IMR-90 (cell line): ENCODE results near the gene RTN3. TPM values are rescaled to one million over a fixed set of nuclear protein-coding genes. Genes with fewer than 3 reads are reported as not detected.

Experiments
- ATAC-seq: fragments of 200-7000 bp; cut with Tn5 transposase; 2 replicates; pipeline ENCODE4 v1.9.1; 2020; ENCODE audit warnings: low read depth, mild to moderate bottlenecking, moderate library complexity
- BruUV-seq: library from RNA; stranded (reverse); fragments of 400-500 nt; replicated peaks from 2 replicates; lab custom pipeline; 2021; lab: Mats Ljungman, UMichigan
- CTCF ChIA-PET: fragments of 300-600 bp; formaldehyde crosslinking; extraction: SDS; loops from one replicate; lab custom pipeline; 2021; ENCODE audit warnings: antibody characterized with exemption; lab: Yijun Ruan, JAX
- POLR2A ChIA-PET: fragments of 300-600 bp; sonication (Branson Sonifier 250); formaldehyde crosslinking; loops from one replicate; lab custom pipeline; 2022; ENCODE audit warnings: antibody characterized with exemption; ENCODE audit not compliant: unreplicated experiment; lab: Charles Lee
- DNase-seq: peaks from one replicate; pipeline ENCODE4 v3.0.0; 2013
- H2AFZ ChIP-seq: replicated peaks from 2 replicates; pipeline ENCODE3; 2013; ENCODE audit warnings: low read length, mild to moderate bottlenecking; ENCODE audit not compliant: poor library complexity
- H2AK5ac ChIP-seq: 2 replicates; pipeline ENCODE4 v1.6.1; 2013; ENCODE audit warnings: low read depth, low read length, inconsistent platforms
- H2AK9ac ChIP-seq: replicated peaks from 2 replicates; pipeline ENCODE3; 2013; ENCODE audit warnings: mild to moderate bottlenecking, low read depth, low read length, moderate library complexity; ENCODE audit not compliant: poor library complexity
- H2BK120ac ChIP-seq: 2 replicates; pipeline ENCODE4 v1.6.1; 2013; ENCODE audit warnings: low read depth, low read length, inconsistent platforms
- H2BK15ac ChIP-seq: 3 replicates; pipeline ENCODE4 v1.6.1; 2013; ENCODE audit warnings: low read depth, low read length, inconsistent platforms
- H2BK20ac ChIP-seq: 2 replicates; pipeline ENCODE4 v1.6.1; 2013; ENCODE audit warnings: low read depth, mild to moderate bottlenecking, inconsistent platforms, low read length, moderate library complexity
- H2BK5ac ChIP-seq: 2 replicates; pipeline ENCODE4 v1.6.1; 2013; ENCODE audit warnings: mild to moderate bottlenecking, low read depth, low read length, inconsistent platforms; ENCODE audit not compliant: poor library complexity, severe bottlenecking
- H3K14ac ChIP-seq: replicated peaks from 2 replicates; pipeline ENCODE4 v1.6.1; 2013; ENCODE audit warnings: low read depth, low read length, inconsistent platforms
- H3K18ac ChIP-seq: 2 replicates; pipeline ENCODE4 v1.6.1; 2013; ENCODE audit warnings: low read depth, low read length, control low read depth
- H3K23ac ChIP-seq: 2 replicates; pipeline ENCODE4 v1.6.1; 2013; ENCODE audit warnings: low read depth, low read length, inconsistent platforms
- H3K27ac ChIP-seq: 2 replicates; pipeline ENCODE4 v1.5.1; 2013; ENCODE audit warnings: mild to moderate bottlenecking, control low read depth, low read length; ENCODE audit not compliant: insufficient read depth
- H3K27me3 ChIP-seq: 2 replicates; pipeline ENCODE4 v1.6.1; 2013; ENCODE audit warnings: low read length; ENCODE audit not compliant: control insufficient read depth, insufficient read depth
- H3K36me3 ChIP-seq: 2 replicates; pipeline ENCODE4 v1.6.1; 2013; ENCODE audit warnings: low read length, mixed read lengths; ENCODE audit not compliant: control insufficient read depth, insufficient read depth
- H3K4ac ChIP-seq: 2 replicates; pipeline ENCODE4 v1.6.1; 2013; ENCODE audit warnings: low read depth, low read length, inconsistent platforms
- H3K4me1 ChIP-seq: 2 replicates; pipeline ENCODE4 v1.6.1; 2013; ENCODE audit warnings: low read length, mixed read lengths; ENCODE audit not compliant: control insufficient read depth, insufficient read depth
- H3K4me2 ChIP-seq: 2 replicates; pipeline ENCODE4 v1.6.1; 2013; ENCODE audit warnings: low read depth, mild to moderate bottlenecking, control low read depth, low read length, moderate library complexity
- H3K4me3 ChIP-seq: 2 replicates; pipeline ENCODE4 v1.5.1; 2013; ENCODE audit warnings: low read depth, mild to moderate bottlenecking, control low read depth, low read length, moderate library complexity; ENCODE audit not compliant: insufficient read depth
- H3K56ac ChIP-seq: 2 replicates; pipeline ENCODE4 v1.6.1; 2013; ENCODE audit warnings: low read length, inconsistent platforms; ENCODE audit not compliant: insufficient read depth; ENCODE audit errors: extremely low read depth
- H3K79me1 ChIP-seq, 2 experiments: 2 replicates each; pipeline ENCODE4 v1.6.1; 2013; ENCODE audit warnings: low read length in 2 of 2, inconsistent platforms in 1 of 2, low read depth in 1 of 2
- H3K9ac ChIP-seq: 2 replicates; pipeline ENCODE4 v1.6.1; 2013; ENCODE audit warnings: low read depth, low read length, control low read depth
- H3K9me1 ChIP-seq: 2 replicates; pipeline ENCODE4 v1.6.1; 2013; ENCODE audit warnings: low read length, inconsistent platforms; ENCODE audit not compliant: insufficient read depth
- H3K9me3 ChIP-seq: 2 replicates; pipeline ENCODE4 v1.6.1; 2013; ENCODE audit warnings: low read length; ENCODE audit not compliant: control insufficient read depth, insufficient read depth
- H4K20me1 ChIP-seq: 2 replicates; pipeline ENCODE4 v1.6.1; 2013; ENCODE audit warnings: low read length, inconsistent platforms; ENCODE audit not compliant: insufficient read depth
- H4K5ac ChIP-seq: 2 replicates; pipeline ENCODE4 v1.6.1; 2013; ENCODE audit warnings: mild to moderate bottlenecking, low read depth, low read length, control low read depth
- H4K8ac ChIP-seq, 2 experiments: 2 replicates each; pipeline ENCODE4 v1.6.1; 2013; ENCODE audit warnings: low read depth in 2 of 2, low read length in 2 of 2, control low read depth in 1 of 2, inconsistent platforms in 1 of 2
- H4K91ac ChIP-seq: 2 replicates; pipeline ENCODE4 v1.6.1; 2013; ENCODE audit warnings: low read depth, low read length, inconsistent platforms; ENCODE audit not compliant: insufficient read depth
- CHD1 ChIP-seq: IDR thresholded peaks from 2 replicates; pipeline ENCODE4 v1.6.1; 2012; ENCODE audit warnings: low read depth, low read length, improper control_type of control experiment
- FOS ChIP-seq: fragments of 150-350 bp; IDR thresholded peaks from 2 replicates; pipeline ENCODE4 v1.6.1; 2016; ENCODE audit warnings: low read depth, low read length
- MAFK ChIP-seq: IDR thresholded peaks from 2 replicates; pipeline ENCODE4 v1.6.1; 2012; ENCODE audit warnings: low read depth, low read length, improper control_type of control experiment
- MXI1 ChIP-seq: IDR thresholded peaks from 2 replicates; pipeline ENCODE4 v1.6.1; 2012; ENCODE audit warnings: low read depth, mild to moderate bottlenecking, low read length, moderate library complexity, borderline replicate concordance
- POLR2A ChIP-seq: IDR thresholded peaks from 2 replicates; pipeline ENCODE4 v1.6.1; 2012; ENCODE audit warnings: mild to moderate bottlenecking, low read depth, low read length
- RAD21 ChIP-seq: IDR thresholded peaks from 2 replicates; pipeline ENCODE4 v1.6.1; 2012; ENCODE audit warnings: low read length, improper control_type of control experiment
- RFX5 ChIP-seq: IDR thresholded peaks from 2 replicates; pipeline ENCODE4 v1.8.0; 2012; ENCODE audit warnings: low read depth, mild to moderate bottlenecking, low read length, moderate library complexity
- dilution Hi-C: fragments of 300-500 bp; cut with HindIII; formaldehyde crosslinking; loops from one replicate; pipeline ENCODE4 v1.14.3; 2018; ENCODE audit warnings: low sequenced_read_pairs; ENCODE audit not compliant: unreplicated experiment
- in situ Hi-C: fragments of 300-500 bp; cut with MboI; formaldehyde crosslinking; loops from 3 replicates; pipeline ENCODE4 v1.14.3; 2019; ENCODE audit warnings: low sequenced_read_pairs, inconsistent platforms, mixed read lengths
- intact Hi-C: fragments of 100-400 bp; cut with micrococcal nuclease; formaldehyde crosslinking; loops from 2 replicates; pipeline ENCODE4 v1.10.0; 2022
- polyA plus RNA-seq, 3 experiments: library from polyadenylated mRNA; depleted of rRNA; stranded (reverse); fragments of >200 nt; gene quantifications; 2 replicates each; pipeline ENCODE4 v1.2.3, GENCODE V29; 2012; ENCODE audit warnings: low replicate concordance in 1 of 3
- total RNA-seq: library from RNA; depleted of rRNA; stranded (reverse); fragments of >200 nt; gene quantifications from 2 replicates; pipeline ENCODE4 v1.2.3, GENCODE V29; 2012

Gene RTN3
- total and polyA plus RNA-seq, 2 of the 4 experiments (the other 2 are of a cell fraction), result 31.2 to 64.6 TPM

DNA sequence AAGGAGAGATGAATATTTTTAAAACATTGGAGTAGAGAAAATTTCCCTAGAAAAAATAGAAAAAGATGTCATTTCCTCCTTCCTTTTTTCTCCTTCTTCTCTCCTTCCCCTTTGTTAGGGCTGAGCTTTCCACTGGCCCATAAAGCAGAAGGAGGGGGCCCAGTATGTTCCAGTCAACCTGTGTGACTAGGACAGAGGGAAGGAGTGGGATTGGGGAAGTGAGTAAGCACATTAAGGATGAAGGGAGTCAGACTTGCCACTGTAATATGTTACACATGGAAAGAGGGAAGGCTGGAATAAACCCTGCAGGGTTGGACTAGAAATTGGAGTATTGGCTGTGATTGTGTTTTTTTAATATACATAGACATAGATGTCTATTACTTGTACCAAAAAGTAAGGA lies 111.9 kb downstream of the RTN3 start:
- Histone ChIP-seq H3K27me3 (no peaks in the 10 kb centered on the region), H2BK120ac (no peak overlapping the region), H4K8ac (no peak overlapping the region), H3K9ac (no peak overlapping the region), H2AK5ac (no peak overlapping the region), H2BK20ac (no peak overlapping the region), H3K79me1 (no peaks in the 10 kb centered on the region), H3K56ac (no peak overlapping the region), H3K9me3 (peaks cover 10% of the 10 kb centered on the region), H3K18ac (no peak overlapping the region), H3K4me1 (no peaks in the 10 kb centered on the region), H3K23ac (no peak overlapping the region), H2AFZ (no peak overlapping the region), H3K4me2 (no peak overlapping the region), H3K4ac (no peak overlapping the region), H2BK15ac (no peak overlapping the region), H2BK5ac (no peak overlapping the region), H3K36me3 (no peaks in the 10 kb centered on the region), H3K27ac (no peak overlapping the region), H3K14ac (no peak overlapping the region), H2AK9ac (no peak overlapping the region), H3K9me1 (no peaks in the 10 kb centered on the region), H4K5ac (no peak overlapping the region), H4K91ac (no peak overlapping the region), H4K20me1 (no peaks in the 10 kb centered on the region), H3K4me3 (no peak overlapping the region)
- ChIA-PET POLR2A (no interaction called here), CTCF (no interaction called here)
- intact Hi-C loops, result no loop called here
- in situ Hi-C loops, result no loop called here
- DNase-seq (no peak), ATAC-seq (no peak)
- no peak for TF ChIP-seq RFX5
- TF ChIP-seq RAD21, result no peak
- no peak for TF ChIP-seq FOS
- no peak for TF ChIP-seq CHD1
- TF ChIP-seq MXI1, result no peak
- TF ChIP-seq MAFK, result no peak
- no peak for TF ChIP-seq POLR2A
- no TSS peak for BruUV-seq
- dilution Hi-C loops, result no loop called here
